GM12801 (cell line): ENCODE results near the gene DSCAML1.

Source experiments
- CTCF ChIP-seq: IDR thresholded peaks from one replicate; pipeline ENCODE4 v1.5.1; 2011; ENCODE audit warnings: control low read depth; ENCODE audit not compliant: insufficient read length; ENCODE audit errors: extremely low read depth

DSCAML1 gene

GRCh38 chr11:117687776-117688175, 109.2 kb downstream of the DSCAML1 start:
- no peak for TF ChIP-seq CTCF

GRCh38 chr11:117686711-117687110, 110.3 kb downstream of the DSCAML1 start:
- no peak for TF ChIP-seq CTCF

- TF ChIP-seq CTCF, result no peak
Measured at GRCh38 chr11:117685566-117685965, 111.5 kb downstream of the DSCAML1 start.

- TF ChIP-seq CTCF, result no peak
Measured at GRCh38 chr11:117684731-117685130, 112.3 kb downstream of the DSCAML1 start.

- no peak for TF ChIP-seq CTCF
Measured at GRCh38 chr11:117684111-117684510, 112.9 kb downstream of the DSCAML1 start.

GRCh38 chr11:117681438-117681837, 115.6 kb downstream of the DSCAML1 start:
- TF ChIP-seq CTCF, result no peak

GRCh38 chr11:117679461-117679860, 117.6 kb downstream of the DSCAML1 start:
- no peak for TF ChIP-seq CTCF

- no peak for TF ChIP-seq CTCF
Measured at GRCh38 chr11:117678658-117679406, 118.2 kb downstream of the DSCAML1 start.
